GM18505 (cell line): Measurements from ENCODE around the gene PRLR.

Experiments
- ATAC-seq: cut with Tn5 transposase; IDR thresholded peaks from one replicate; pipeline ENCODE4 v1.9.1; 2021; ENCODE audit not compliant: unreplicated experiment
- POLR2A ChIP-seq: IDR thresholded peaks from 4 replicates; pipeline ENCODE4 v1.6.1; 2011; ENCODE audit warnings: borderline replicate concordance; ENCODE audit not compliant: insufficient read depth, insufficient read length; ENCODE audit errors: extremely low read depth

The PRLR gene

DNA sequence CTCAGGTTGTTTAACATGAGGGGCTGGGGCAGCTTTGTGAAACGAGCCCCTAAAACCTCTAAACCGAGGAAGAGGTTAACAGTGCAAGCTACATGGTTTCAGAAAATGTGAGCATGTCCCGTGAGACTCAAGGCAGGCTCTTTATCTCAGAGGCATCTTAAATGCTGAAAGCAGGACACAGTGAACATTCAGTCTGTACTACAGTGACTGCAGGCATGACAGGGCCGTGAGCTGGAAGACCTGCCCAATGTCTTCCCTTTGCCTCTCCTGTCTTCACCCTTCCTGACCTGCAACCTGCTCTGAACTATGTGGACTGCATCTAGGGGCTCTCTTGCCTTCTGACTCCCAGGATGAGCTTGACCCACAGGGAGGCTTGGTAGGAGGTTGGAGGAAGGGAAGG lies 58.3 kb downstream of the PRLR start:
- no peak for ATAC-seq
- no peak for TF ChIP-seq POLR2A

DNA sequence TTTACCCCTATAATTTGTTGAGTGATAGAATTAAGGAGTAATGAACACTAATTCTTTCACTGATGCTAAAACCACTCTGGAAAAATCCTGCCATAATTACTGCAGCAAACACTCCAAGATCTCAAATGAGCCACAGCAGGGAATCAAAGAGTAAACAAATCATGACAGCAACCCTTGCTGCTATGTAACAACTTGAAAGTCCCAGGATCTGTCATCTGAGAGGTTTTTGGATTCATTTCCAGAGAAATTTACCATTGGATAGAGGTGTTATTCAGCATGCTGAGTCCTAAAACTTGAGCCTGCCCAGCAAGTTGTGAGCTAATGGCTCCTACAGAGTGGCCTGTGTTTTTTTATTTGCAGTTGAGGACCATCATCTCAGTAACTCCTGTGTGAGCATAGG lies 59.2 kb downstream of the PRLR start:
- no peak for TF ChIP-seq POLR2A
- no peak for ATAC-seq

GRCh38 chr5:35166043-35166442 lies 64.2 kb downstream of the PRLR start:
- TF ChIP-seq POLR2A = no peak
- no peak for ATAC-seq

- TF ChIP-seq POLR2A = no peak
- ATAC-seq = no peak
Measured at GRCh38 chr5:35164860-35165542, 65.3 kb downstream of the PRLR start.

DNA sequence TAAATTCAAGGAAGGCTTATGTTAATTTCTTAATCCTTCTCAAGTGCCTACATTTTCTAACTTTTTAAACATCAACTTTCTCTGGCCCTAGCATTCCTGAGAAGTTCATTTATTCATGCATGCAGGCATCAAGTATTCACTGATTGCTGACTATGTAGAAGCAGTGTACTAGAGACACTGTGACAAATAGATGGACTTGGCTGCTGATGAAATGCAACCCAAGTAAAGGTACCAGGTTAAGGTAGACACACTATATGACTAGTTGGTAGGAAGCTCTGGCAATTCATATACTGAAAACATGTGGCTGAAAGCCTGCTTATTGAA lies 66.6 kb downstream of the PRLR start:
- TF ChIP-seq POLR2A = no peak
- no peak for ATAC-seq

- no peak for TF ChIP-seq POLR2A
- no peak for ATAC-seq
Measured at GRCh38 chr5:35162848-35163709, 67.2 kb downstream of the PRLR start.

GRCh38 chr5:35161652-35162273 lies 68.5 kb downstream of the PRLR start:
- no peak for TF ChIP-seq POLR2A
- ATAC-seq = no peak

DNA sequence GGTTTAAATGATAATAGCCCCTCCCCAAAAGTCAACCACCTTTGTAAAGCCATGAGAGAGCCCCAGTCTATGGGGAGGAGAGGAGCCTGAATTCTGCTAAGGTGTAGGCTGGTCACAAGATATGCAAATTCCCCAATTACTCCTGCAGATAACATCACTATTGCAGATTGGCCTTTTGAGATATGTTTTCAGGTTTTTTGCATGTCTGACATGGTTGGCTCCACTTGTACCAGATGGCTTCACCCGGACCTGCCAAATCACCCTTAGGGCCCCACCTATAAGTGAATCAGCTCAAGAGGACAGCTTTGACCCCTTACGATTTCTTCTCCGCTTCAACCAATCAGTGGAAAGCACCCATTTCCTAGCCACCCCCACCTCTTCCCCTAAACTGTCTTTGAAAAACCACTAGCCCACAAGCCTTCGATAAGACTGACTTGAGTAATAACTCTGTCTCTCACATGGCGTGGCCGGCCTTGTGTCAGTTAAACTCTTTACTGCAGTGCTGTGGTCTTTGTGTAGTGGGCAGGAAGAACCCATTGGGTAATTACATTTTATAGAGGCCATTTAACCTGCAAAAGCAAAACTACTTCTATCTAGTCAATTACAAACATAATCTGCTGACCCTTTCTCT lies 69.7 kb downstream of the PRLR start:
- TF ChIP-seq POLR2A = no peak
- no peak for ATAC-seq

- ATAC-seq = no peak
- no peak for TF ChIP-seq POLR2A
Measured at GRCh38 chr5:35159370-35159742, 70.9 kb downstream of the PRLR start.

DNA sequence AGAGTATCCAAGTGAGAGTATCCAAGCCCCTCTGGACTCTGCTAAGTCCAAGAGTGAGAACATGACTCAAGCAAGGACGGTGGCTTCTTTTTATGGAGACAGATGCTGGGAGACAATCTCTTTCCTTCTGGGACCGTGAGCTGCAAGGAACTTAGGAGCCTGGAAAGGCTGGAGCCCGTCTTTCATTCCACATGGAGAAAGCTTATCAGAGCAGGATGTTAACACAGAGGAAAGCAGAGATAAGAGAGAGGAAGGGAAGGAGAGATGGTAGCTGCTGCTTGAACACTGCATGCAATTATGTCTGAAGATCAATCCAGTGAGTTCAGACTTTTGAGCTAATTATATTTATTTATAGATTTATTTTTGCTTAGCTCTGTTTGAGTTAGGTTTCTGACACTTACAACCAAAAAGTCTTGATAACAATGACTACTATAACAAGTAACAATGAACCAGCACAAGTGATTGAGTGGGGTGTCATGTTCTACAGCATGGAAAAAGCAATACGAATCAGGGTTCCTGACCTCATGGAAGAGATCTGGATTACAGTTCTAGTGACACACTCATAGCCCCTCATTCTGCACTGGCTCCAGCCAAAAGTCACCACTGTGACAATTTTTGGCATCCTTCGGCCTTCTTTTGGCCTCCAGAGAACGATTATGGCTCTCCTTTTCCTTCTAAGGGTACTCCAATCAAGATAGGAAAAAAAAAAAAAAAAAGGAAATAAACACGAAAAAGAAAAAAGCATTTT lies 71.5 kb downstream of the PRLR start:
- TF ChIP-seq POLR2A = no peak
- ATAC-seq = no peak

DNA sequence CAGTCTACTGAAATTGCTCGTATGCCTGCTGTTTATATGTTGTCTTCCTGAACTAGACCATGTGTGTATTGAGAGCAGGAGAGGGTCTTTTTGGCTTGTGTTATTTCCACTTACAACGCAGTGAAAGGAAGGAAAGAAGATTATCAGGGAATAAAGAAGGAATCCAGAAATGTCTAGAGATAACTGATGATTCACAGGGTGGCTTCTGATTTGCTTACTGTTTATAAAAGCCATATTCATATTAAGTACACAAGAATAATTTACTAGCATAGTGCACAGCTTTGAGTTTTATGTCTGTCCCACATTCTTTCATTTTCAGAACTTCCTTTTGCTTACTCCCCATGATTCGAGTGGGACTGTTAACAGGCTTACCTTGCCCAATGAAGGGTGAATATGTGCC lies 72.1 kb downstream of the PRLR start:
- TF ChIP-seq POLR2A = no peak
- no peak for ATAC-seq

DNA sequence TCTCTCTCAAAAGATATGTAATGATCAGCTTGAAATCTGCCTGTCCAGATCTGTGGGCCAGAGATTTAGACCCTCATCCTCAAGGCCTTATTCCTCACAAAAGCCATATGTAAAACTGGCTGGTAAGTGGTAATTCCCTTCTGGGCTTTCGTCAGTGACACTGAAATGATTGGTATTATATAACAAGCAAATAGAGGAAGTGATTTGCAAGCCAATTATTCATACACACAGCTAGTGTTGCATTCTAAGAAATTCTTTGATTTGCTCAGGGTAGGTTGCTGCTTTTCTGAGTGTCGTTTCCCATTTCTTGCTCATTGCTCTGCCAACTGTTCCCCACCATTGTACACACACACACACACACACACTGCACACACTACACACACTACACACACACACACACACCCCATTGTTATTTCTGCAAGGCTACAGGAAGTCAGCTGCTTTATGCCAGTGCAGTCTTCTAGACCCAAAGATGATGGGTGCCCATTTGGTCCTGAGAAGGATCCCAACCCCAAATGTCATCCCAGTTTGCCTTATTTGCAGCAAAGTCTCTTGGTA lies 76.8 kb downstream of the PRLR start:
- no peak for ATAC-seq
- no peak for TF ChIP-seq POLR2A

GRCh38 chr5:35152733-35153132 lies 77.6 kb downstream of the PRLR start:
- no peak for ATAC-seq
- TF ChIP-seq POLR2A = no peak
